A549 (cell line): Measurements from ENCODE around the gene ACSF3. TPM values are rescaled to one million over a fixed set of nuclear protein-coding genes. Genes with fewer than 3 reads are reported as not detected.

Experiments used
- ATAC-seq, 2 experiments: fragments of 200-7000 bp in 1 of 2; fragments of >200 bp in 1 of 2; cut with Nextera tagmentation in 1 of 2; cut with Tn5 transposase in 1 of 2; 3 replicates each; pipeline versions ENCODE4 v1.8.0 to v1.9.1; 2018 to 2020; ENCODE audit warnings: mild to moderate bottlenecking in 1 of 2, moderate library complexity in 1 of 2
- CTCF ChIA-PET: fragments of 300-600 bp; sonication (Branson Sonifier 250); formaldehyde crosslinking; extraction: SDS; loops from one replicate; lab custom pipeline; 2021; ENCODE audit warnings: antibody characterized with exemption, inconsistent platforms; lab: Yijun Ruan, JAX
- POLR2A ChIA-PET: fragments of 350-600 bp; formaldehyde crosslinking; extraction: SDS; loops from one replicate; lab custom pipeline; 2021; ENCODE audit warnings: antibody characterized with exemption, inconsistent platforms; lab: Yijun Ruan, JAX
- DNase-seq, 2 experiments: peaks; one replicate each; pipeline versions ENCODE4 v3.0.0 to v3.0.0-alpha.2; 2011 to 2016; ENCODE audit warnings: low read depth in 1 of 2, low spot score in 1 of 2
- FAIRE-seq: peaks from 2 replicates; lab custom pipeline; 2011; peaks lifted over from hg19 to GRCh38; lab: Jason Lieb, UNC
- H3K27ac ChIP-seq, 2 experiments: fragments of >200 bp; sonication (Bioruptor Twin); formaldehyde crosslinking; 3 replicates each; pipeline ENCODE4 v1.5.1; 2016 to 2017
- H3K4me1 ChIP-seq: fragments of >200 bp; sonication (Bioruptor Twin); formaldehyde crosslinking; 3 replicates; pipeline ENCODE4 v1.6.1; 2016
- H3K4me2 ChIP-seq: fragments of >200 bp; sonication (Bioruptor Twin); formaldehyde crosslinking; 3 replicates; pipeline ENCODE4 v1.6.1; 2016
- H3K4me3 ChIP-seq: fragments of >200 bp; sonication (Bioruptor Twin); formaldehyde crosslinking; 3 replicates; pipeline ENCODE4 v1.5.1; 2016
- H3K9me3 ChIP-seq: fragments of >200 bp; sonication (Bioruptor Twin); formaldehyde crosslinking; 3 replicates; pipeline ENCODE4 v1.6.1; 2016
- BHLHE40 ChIP-seq: IDR thresholded peaks from 2 replicates; pipeline ENCODE4 v1.6.1; 2012; ENCODE audit warnings: low read depth, low read length, inconsistent platforms
- CBX2 ChIP-seq: fragments of 200-600 bp; sonication (generic); IDR thresholded peaks from 2 replicates; pipeline ENCODE4 v1.6.1; 2016; ENCODE audit warnings: low read depth, mild to moderate bottlenecking, borderline replicate concordance
- CEBPB ChIP-seq, 2 experiments: fragments of >200 bp in 1 of 2; sonication (Bioruptor Twin) in 1 of 2; formaldehyde crosslinking in 1 of 2; IDR thresholded peaks; 2 replicates each; pipeline ENCODE4 v1.6.1; 2012 to 2016
- CHD4 ChIP-seq: fragments of 200-600 bp; sonication (generic); IDR thresholded peaks from 2 replicates; pipeline ENCODE4 v1.6.1; 2016; ENCODE audit warnings: antibody characterized with exemption, mild to moderate bottlenecking, borderline replicate concordance
- EHMT2 ChIP-seq: fragments of 200-600 bp; sonication (generic); IDR thresholded peaks from 2 replicates; pipeline ENCODE4 v1.6.1; 2016; ENCODE audit warnings: antibody characterized with exemption, low read depth, mild to moderate bottlenecking, moderate library complexity
- EP300 ChIP-seq, 2 experiments: fragments of >200 bp; sonication (Bioruptor Twin); formaldehyde crosslinking; IDR thresholded peaks; 2 replicates in 1 of 2; 3 replicates in 1 of 2; pipeline ENCODE4 v1.6.1; 2016 to 2017
- FOXS1 ChIP-seq: fragments of 250-450 bp; sonication (Bioruptor Pico); IDR thresholded peaks from 2 replicates; pipeline ENCODE4 v1.5.0; 2020; ENCODE audit warnings: mild to moderate bottlenecking, moderate library complexity
- GATA3 ChIP-seq: IDR thresholded peaks from 2 replicates; pipeline ENCODE4 v1.6.1; 2012; ENCODE audit warnings: borderline replicate concordance
- HOXA7 ChIP-seq: fragments of 250-450 bp; sonication (Bioruptor Pico); IDR thresholded peaks from 2 replicates; pipeline ENCODE4 v1.5.0; 2020; ENCODE audit warnings: mild to moderate bottlenecking, moderate library complexity
- HOXB13 ChIP-seq: fragments of 250-450 bp; sonication (Bioruptor Pico); IDR thresholded peaks from 2 replicates; pipeline ENCODE4 v1.5.0; 2020; ENCODE audit warnings: low read depth, mild to moderate bottlenecking, moderate library complexity
- KDM5A ChIP-seq: fragments of 200-600 bp; sonication (generic); IDR thresholded peaks from 2 replicates; pipeline ENCODE4 v1.6.1; 2016; ENCODE audit warnings: antibody characterized with exemption, mild to moderate bottlenecking
- NR3C1 ChIP-seq: fragments of >200 bp; sonication (Bioruptor Twin); formaldehyde crosslinking; IDR thresholded peaks from 3 replicates; pipeline ENCODE4 v1.6.1; 2017
- POLR2A ChIP-seq: IDR thresholded peaks from 2 replicates; pipeline ENCODE4 v1.6.1; 2012; ENCODE audit warnings: mild to moderate bottlenecking, low read length
- POLR2AphosphoS2 ChIP-seq: conservative IDR thresholded peaks from 2 replicates; pipeline ENCODE4 v1.6.1; 2012; ENCODE audit warnings: low read length, improper control_type of control experiment, inconsistent platforms
- RNF2 ChIP-seq: fragments of 200-600 bp; sonication (generic); IDR thresholded peaks from 2 replicates; pipeline ENCODE4 v1.6.1; 2016; ENCODE audit warnings: low read depth, mild to moderate bottlenecking, antibody characterized with exemption, moderate library complexity, borderline replicate concordance
- SMC3 ChIP-seq: fragments of >200 bp; sonication (Bioruptor Twin); formaldehyde crosslinking; IDR thresholded peaks from 3 replicates; pipeline ENCODE4 v1.6.1; 2018; ENCODE audit warnings: inconsistent platforms
- SREBF2 ChIP-seq: fragments of 450-650 bp; IDR thresholded peaks from 2 replicates; pipeline ENCODE4 v1.6.1; 2014; ENCODE audit warnings: mild to moderate bottlenecking, moderate library complexity
- TFCP2L1 ChIP-seq: fragments of 250-450 bp; sonication (Bioruptor Pico); IDR thresholded peaks from 2 replicates; pipeline ENCODE4 v1.5.0; 2021; ENCODE audit warnings: mild to moderate bottlenecking
- ZC3H11A ChIP-seq: fragments of 450-650 bp; IDR thresholded peaks from 2 replicates; pipeline ENCODE4 v1.6.1; 2014; ENCODE audit warnings: antibody characterized with exemption, mild to moderate bottlenecking
- WGBS: methylation state at CpG from one replicate; pipeline ENCODE4 v1.1.6; 2017; ENCODE audit errors: missing lambda C conversion rate; 5-methylcytosine and 5-hydroxymethylcytosine counted together
- polyA plus RNA-seq, 4 experiments: library from polyadenylated mRNA; depleted of rRNA in 3 of 4; stranded (reverse); fragments of >200 nt; fragmentation: RNase III in 1 of 4; extraction: RNeasy Plus Mini Kit Qiagen cat#74134 plus additional on column Dnase treatment in 1 of 4; gene quantifications; 2 replicates in 3 of 4; 3 replicates in 1 of 4; pipeline ENCODE4 v1.2.3, GENCODE V29; 2011 to 2017
- TF ChIP-seq, protein P1 (sequence below): fragments of 150-350 bp; IDR thresholded peaks from 2 replicates; pipeline ENCODE4 v1.6.1; 2014; ENCODE audit warnings: low read depth, mild to moderate bottlenecking, low read length
- TF ChIP-seq, protein P2 (sequence below): IDR thresholded peaks from 2 replicates; pipeline ENCODE4 v1.6.1; 2012
- TF ChIP-seq, protein P3 (sequence below): IDR thresholded peaks from 2 replicates; pipeline ENCODE4 v1.6.1; 2012; ENCODE audit warnings: low read depth, borderline replicate concordance

Gene ACSF3
- polyA plus RNA-seq, 2 of the 4 experiments (the other 2 are of a cell fraction), result 9.8 to 13.1 TPM

GRCh38 chr16:89057738-89058137 lies 35.9 kb upstream of the ACSF3 start:
- H3K27ac ChIP-seq, result no peak overlapping the region
- POLR2A ChIA-PET, result no interaction called here
- no peak for TF ChIP-seq EP300 (IDR thresholded peaks at IDR 0.05)
- no peak for TF ChIP-seq KDM5A
- TF ChIP-seq RNF2, result no peak
- TF ChIP-seq CEBPB (IDR thresholded peaks at IDR 0.05), result no peak
- TF ChIP-seq HOXB13 (CRISPR knock-in tag), result no peak
- TF ChIP-seq ZC3H11A, result no peak
- TF ChIP-seq, protein P1, sequence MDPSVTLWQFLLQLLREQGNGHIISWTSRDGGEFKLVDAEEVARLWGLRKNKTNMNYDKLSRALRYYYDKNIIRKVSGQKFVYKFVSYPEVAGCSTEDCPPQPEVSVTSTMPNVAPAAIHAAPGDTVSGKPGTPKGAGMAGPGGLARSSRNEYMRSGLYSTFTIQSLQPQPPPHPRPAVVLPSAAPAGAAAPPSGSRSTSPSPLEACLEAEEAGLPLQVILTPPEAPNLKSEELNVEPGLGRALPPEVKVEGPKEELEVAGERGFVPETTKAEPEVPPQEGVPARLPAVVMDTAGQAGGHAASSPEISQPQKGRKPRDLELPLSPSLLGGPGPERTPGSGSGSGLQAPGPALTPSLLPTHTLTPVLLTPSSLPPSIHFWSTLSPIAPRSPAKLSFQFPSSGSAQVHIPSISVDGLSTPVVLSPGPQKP, result no peak
- CTCF ChIA-PET, result no interaction called here
- no peak overlapping the region for H3K4me3 ChIP-seq
- H3K4me1 ChIP-seq, result 0 out of 3 replicates have a peak, but pooled peaks cover 8% of the 10 kb centered on the region
- no peak overlapping the region for H3K4me2 ChIP-seq
- no peak for DNase-seq
- no peak for FAIRE-seq
- ATAC-seq, result peak in 1 of 2 experiments; percentile 30; a peak in 3 of 6 replicates
- no peaks in the 10 kb centered on the region for H3K9me3 ChIP-seq
- 77% methylated on average over 6 of the region's 9 CpGs for WGBS

DNA sequence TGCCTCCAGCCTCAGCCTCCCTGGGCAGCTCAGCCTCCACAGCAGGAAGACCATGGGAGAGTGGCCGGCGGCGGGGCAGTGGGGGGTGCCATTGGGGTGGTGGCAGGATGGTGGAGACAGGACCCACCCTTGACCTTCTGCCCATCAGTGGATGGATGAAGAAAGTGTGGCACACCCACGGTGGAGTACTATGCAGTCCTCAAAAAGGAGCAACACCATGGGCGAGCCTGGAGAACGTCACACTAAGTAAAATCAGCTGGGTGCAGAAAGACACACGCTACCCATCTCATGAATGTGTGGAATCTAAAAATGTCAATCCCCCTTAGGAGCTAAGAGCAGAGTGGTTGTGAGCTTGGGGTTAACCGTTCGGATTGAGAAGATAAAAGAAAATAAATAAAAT lies 34.8 kb upstream of the ACSF3 start:
- Histone ChIP-seq H3K4me3 (no peak overlapping the region), H3K4me1 (no peaks in the 10 kb centered on the region), H3K27ac (no peak overlapping the region), H3K4me2 (no peak overlapping the region), H3K9me3 (no peaks in the 10 kb centered on the region)
- no peak for DNase-seq
- 65% methylated on average over 9 of the region's 9 CpGs for WGBS
- CTCF ChIA-PET, result no interaction called here
- POLR2A ChIA-PET, result no interaction called here
- no peak for TF ChIP-seq FOXS1 (CRISPR knock-in tag)
- TF ChIP-seq TFCP2L1, result no peak
- TF ChIP-seq EHMT2, result no peak
- no peak for ATAC-seq
- FAIRE-seq, result no peak

GRCh38 chr16:89060207-89060794 lies 33.4 kb upstream of the ACSF3 start:
- no peak for FAIRE-seq
- no peak for ATAC-seq
- DNase-seq, result no peak
- Histone ChIP-seq H3K4me3 (no peak overlapping the region), H3K4me1 (no peaks in the 10 kb centered on the region), H3K9me3 (no peaks in the 10 kb centered on the region), H3K4me2 (no peak overlapping the region), H3K27ac (no peak overlapping the region)
- TF ChIP-seq CEBPB (IDR thresholded peaks at IDR 0.05) (no peak), NR3C1 (no peak), GATA3 (no peak), FOXS1 (CRISPR knock-in tag) (no peak), CBX2 (no peak), SREBF2 (no peak), POLR2AphosphoS2 (no peak), HOXA7 (CRISPR knock-in tag) (no peak)
- TF ChIP-seq, protein P2, sequence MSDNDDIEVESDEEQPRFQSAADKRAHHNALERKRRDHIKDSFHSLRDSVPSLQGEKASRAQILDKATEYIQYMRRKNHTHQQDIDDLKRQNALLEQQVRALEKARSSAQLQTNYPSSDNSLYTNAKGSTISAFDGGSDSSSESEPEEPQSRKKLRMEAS, result no peak
- ChIA-PET POLR2A (no interaction called here), CTCF (no interaction called here)
- WGBS, result 73% methylated on average over 12 of the region's 12 CpGs

DNA sequence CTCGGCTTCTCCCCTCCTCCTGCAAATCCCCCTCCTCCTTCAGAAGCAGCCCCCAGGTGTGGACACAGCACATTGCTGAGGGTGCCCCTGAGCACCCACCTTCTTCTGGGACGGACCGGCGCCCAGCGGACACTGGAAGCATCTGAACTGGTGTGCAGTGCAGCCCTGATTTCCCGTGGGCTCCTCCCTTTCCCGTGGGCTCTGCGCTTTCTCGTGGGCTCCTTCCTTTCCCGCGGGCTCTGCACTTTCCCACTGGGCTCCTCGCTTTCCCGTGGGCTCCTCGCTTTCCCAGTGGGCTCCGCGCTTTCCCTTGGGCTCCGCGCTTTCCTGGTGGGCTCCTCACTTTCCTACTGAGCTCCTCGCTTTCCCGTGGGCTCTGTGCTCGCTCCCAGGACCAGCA lies 32.6 kb upstream of the ACSF3 start:
- no peak for FAIRE-seq
- TF ChIP-seq, protein P3, sequence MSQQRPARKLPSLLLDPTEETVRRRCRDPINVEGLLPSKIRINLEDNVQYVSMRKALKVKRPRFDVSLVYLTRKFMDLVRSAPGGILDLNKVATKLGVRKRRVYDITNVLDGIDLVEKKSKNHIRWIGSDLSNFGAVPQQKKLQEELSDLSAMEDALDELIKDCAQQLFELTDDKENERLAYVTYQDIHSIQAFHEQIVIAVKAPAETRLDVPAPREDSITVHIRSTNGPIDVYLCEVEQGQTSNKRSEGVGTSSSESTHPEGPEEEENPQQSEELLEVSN, result no peak
- TF ChIP-seq BHLHE40 (no peak), SMC3 (no peak), CHD4 (no peak), POLR2A (no peak), TFCP2L1 (no peak)
- 52% methylated on average over 21 of the region's 21 CpGs for WGBS
- Histone ChIP-seq H3K4me3 (no peak overlapping the region), H3K9me3 (no peaks in the 10 kb centered on the region), H3K27ac (no peak overlapping the region), H3K4me1 (no peaks in the 10 kb centered on the region), H3K4me2 (no peak overlapping the region)
- DNase-seq, result no peak
- ChIA-PET CTCF (interaction anchor here (2.0 kb wide), 1 partner anchor 9 kb away, joined by 6 read pairs; no protein-coding TSS in a partner anchor), POLR2A (no interaction called here)
- no peak for ATAC-seq
